Measurements from ENCODE around the gene LIPN.

- TF ChIP-seq, protein P1, sequence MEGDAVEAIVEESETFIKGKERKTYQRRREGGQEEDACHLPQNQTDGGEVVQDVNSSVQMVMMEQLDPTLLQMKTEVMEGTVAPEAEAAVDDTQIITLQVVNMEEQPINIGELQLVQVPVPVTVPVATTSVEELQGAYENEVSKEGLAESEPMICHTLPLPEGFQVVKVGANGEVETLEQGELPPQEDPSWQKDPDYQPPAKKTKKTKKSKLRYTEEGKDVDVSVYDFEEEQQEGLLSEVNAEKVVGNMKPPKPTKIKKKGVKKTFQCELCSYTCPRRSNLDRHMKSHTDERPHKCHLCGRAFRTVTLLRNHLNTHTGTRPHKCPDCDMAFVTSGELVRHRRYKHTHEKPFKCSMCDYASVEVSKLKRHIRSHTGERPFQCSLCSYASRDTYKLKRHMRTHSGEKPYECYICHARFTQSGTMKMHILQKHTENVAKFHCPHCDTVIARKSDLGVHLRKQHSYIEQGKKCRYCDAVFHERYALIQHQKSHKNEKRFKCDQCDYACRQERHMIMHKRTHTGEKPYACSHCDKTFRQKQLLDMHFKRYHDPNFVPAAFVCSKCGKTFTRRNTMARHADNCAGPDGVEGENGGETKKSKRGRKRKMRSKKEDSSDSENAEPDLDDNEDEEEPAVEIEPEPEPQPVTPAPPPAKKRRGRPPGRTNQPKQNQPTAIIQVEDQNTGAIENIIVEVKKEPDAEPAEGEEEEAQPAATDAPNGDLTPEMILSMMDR (IDR thresholded peaks at IDR 0.05; ENCODE audit: low read depth, low read length, missing input control): no peak
- TF ChIP-seq ATF3 (IDR thresholded peaks at IDR 0.05) (no peak), SP1 (IDR thresholded peaks at IDR 0.05) (peak; percentile 51), RAD21 (IDR thresholded peaks at IDR 0.05) (peak; percentile 30 to 42), ZBTB33 (IDR thresholded peaks at IDR 0.05) (peak; percentile 32), YY1 (IDR thresholded peaks at IDR 0.05) (peak; percentile 71), HNF4G (IDR thresholded peaks at IDR 0.05) (peak; percentile 39), TAF1 (conservative IDR thresholded peaks at IDR 0.05) (no peak), JUND (IDR thresholded peaks at IDR 0.05) (peak in 1 of 2 donors; percentile 69)
- TF ChIP-seq, protein P2, sequence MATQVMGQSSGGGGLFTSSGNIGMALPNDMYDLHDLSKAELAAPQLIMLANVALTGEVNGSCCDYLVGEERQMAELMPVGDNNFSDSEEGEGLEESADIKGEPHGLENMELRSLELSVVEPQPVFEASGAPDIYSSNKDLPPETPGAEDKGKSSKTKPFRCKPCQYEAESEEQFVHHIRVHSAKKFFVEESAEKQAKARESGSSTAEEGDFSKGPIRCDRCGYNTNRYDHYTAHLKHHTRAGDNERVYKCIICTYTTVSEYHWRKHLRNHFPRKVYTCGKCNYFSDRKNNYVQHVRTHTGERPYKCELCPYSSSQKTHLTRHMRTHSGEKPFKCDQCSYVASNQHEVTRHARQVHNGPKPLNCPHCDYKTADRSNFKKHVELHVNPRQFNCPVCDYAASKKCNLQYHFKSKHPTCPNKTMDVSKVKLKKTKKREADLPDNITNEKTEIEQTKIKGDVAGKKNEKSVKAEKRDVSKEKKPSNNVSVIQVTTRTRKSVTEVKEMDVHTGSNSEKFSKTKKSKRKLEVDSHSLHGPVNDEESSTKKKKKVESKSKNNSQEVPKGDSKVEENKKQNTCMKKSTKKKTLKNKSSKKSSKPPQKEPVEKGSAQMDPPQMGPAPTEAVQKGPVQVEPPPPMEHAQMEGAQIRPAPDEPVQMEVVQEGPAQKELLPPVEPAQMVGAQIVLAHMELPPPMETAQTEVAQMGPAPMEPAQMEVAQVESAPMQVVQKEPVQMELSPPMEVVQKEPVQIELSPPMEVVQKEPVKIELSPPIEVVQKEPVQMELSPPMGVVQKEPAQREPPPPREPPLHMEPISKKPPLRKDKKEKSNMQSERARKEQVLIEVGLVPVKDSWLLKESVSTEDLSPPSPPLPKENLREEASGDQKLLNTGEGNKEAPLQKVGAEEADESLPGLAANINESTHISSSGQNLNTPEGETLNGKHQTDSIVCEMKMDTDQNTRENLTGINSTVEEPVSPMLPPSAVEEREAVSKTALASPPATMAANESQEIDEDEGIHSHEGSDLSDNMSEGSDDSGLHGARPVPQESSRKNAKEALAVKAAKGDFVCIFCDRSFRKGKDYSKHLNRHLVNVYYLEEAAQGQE (IDR thresholded peaks at IDR 0.05): no peak
- TF ChIP-seq, protein P3, sequence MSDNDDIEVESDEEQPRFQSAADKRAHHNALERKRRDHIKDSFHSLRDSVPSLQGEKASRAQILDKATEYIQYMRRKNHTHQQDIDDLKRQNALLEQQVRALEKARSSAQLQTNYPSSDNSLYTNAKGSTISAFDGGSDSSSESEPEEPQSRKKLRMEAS (IDR thresholded peaks at IDR 0.05): peak; percentile 53
Observed at GRCh38 chr10:88792661-88793060, 32.8 kb downstream of the LIPN start.
